Neural crest cell (in vitro differentiated cells): Measurements from ENCODE around the gene PYGB. TPM values are rescaled to one million over a fixed set of nuclear protein-coding genes. Genes with fewer than 3 reads are reported as not detected.

Source experiments
- DNase-seq: peaks from one replicate; pipeline ENCODE4 v3.0.0; 2021; ENCODE audit warnings: low read depth, mixed read lengths, low spot score
- H3K27ac Mint-ChIP-seq: one replicate; pipeline ENCODE4 v1.8.0; 2021; ENCODE audit warnings: mild to moderate bottlenecking, mixed read lengths; ENCODE audit not compliant: unreplicated experiment
- H3K27me3 Mint-ChIP-seq: 2 replicates; pipeline ENCODE4 v1.8.0; 2021; ENCODE audit warnings: low read depth, mild to moderate bottlenecking, mixed read lengths
- H3K36me3 Mint-ChIP-seq: 2 replicates; pipeline ENCODE4 v1.8.0; 2021; ENCODE audit warnings: low read depth, mild to moderate bottlenecking, mixed read lengths
- H3K4me1 Mint-ChIP-seq: 2 replicates; pipeline ENCODE4 v1.8.0; 2021; ENCODE audit warnings: mixed read lengths
- H3K4me3 Mint-ChIP-seq: one replicate; pipeline ENCODE4 v1.8.0; 2021; ENCODE audit warnings: mild to moderate bottlenecking, mixed read lengths
- H3K9me3 Mint-ChIP-seq: 2 replicates; pipeline ENCODE4 v1.8.0; 2021; ENCODE audit warnings: mixed read lengths
- total RNA-seq: library from RNA; stranded (reverse); gene quantifications from 2 replicates; pipeline ENCODE4 v1.2.1, GENCODE V29; 2021
- TF ChIP-seq, protein P1 (sequence below): fragments of 200-600 bp; sonication (generic); conservative IDR thresholded peaks from 2 replicates; pipeline ENCODE4 v1.5.0; 2021; ENCODE audit warnings: antibody characterized with exemption, mild to moderate bottlenecking

The PYGB gene
- total RNA-seq, 1 donor from 2014 or later: 77.1 TPM

DNA sequence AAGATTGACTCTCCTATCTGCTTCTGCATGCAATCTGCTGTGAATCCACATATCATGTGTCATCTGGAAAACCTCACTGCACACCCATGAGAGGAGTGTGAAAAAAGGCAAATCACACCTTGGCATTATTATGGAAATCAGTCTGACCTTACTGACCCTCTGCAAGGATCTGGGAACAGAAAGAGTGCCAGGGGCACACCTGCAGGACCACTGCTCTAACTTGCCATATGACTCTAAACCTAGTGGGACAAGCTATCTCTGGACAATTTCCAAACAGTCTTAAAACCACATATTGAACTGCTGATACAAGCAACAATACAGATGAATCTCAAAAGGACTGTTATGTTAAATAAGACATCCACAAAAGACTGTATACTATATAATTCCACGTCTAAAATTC, 92.5 kb downstream of the PYGB start:
- no peak overlapping the region for H3K4me3 Mint-ChIP-seq
- H3K27ac Mint-ChIP-seq: no peak overlapping the region
- peaks cover 5% of the 10 kb centered on the region for H3K4me1 Mint-ChIP-seq
- no peaks in the 10 kb centered on the region for H3K27me3 Mint-ChIP-seq
- TF ChIP-seq, protein P1, sequence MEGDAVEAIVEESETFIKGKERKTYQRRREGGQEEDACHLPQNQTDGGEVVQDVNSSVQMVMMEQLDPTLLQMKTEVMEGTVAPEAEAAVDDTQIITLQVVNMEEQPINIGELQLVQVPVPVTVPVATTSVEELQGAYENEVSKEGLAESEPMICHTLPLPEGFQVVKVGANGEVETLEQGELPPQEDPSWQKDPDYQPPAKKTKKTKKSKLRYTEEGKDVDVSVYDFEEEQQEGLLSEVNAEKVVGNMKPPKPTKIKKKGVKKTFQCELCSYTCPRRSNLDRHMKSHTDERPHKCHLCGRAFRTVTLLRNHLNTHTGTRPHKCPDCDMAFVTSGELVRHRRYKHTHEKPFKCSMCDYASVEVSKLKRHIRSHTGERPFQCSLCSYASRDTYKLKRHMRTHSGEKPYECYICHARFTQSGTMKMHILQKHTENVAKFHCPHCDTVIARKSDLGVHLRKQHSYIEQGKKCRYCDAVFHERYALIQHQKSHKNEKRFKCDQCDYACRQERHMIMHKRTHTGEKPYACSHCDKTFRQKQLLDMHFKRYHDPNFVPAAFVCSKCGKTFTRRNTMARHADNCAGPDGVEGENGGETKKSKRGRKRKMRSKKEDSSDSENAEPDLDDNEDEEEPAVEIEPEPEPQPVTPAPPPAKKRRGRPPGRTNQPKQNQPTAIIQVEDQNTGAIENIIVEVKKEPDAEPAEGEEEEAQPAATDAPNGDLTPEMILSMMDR: no peak
- H3K9me3 Mint-ChIP-seq: no peaks in the 10 kb centered on the region
- no peak for DNase-seq
- peaks cover 12% of the 10 kb centered on the region for H3K36me3 Mint-ChIP-seq

DNA sequence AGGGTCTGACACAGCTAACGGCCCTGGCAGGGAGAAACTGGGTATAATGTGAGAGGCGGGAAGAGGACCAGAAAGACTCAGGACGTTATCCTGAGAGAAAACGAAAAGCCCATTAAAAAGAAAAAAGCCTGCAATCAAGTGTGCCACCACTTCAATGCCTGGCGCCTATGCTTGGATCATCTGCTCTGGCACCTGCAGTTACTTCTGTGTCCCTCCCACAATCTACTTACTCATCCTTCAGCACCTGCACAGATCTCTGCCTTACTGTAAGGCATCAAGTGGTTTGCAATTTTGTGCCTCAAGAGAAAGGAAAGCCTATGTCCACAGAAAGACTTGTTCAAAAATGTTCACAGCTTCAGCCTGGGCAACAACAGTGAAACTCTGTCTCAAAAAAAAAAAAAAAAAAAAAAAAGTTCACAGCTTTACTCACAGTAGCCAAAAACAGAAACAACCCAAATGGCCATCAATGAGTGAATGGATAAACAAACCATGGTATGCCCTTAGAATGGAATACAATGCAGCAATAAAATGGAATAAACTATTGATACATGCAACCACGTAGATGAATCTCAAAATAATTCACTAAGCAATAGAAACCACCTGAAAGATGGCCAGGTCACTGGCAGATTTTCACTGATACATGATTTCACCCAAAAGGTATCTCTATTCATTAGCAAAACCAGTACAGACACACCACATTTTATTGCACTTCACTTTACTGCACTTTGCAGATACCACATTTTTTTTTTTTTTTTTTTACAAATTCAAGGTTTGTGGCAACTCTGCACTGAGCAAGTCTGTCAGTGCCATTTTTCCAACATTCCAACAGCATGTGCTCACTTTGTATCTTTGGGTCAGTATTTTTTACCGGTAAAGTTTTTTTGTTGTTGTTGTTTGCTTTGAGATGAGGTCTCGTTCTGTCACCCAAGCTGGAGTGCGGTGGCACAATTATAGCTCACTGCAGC, 94.1 kb downstream of the PYGB start:
- H3K27ac Mint-ChIP-seq: no peak overlapping the region
- H3K27me3 Mint-ChIP-seq: no peaks in the 10 kb centered on the region
- peaks cover 5% of the 10 kb centered on the region for H3K4me1 Mint-ChIP-seq
- H3K9me3 Mint-ChIP-seq: no peaks in the 10 kb centered on the region
- TF ChIP-seq, protein P1: no peak
- no peak overlapping the region for H3K4me3 Mint-ChIP-seq
- DNase-seq: no peak
- peaks cover 7% of the 10 kb centered on the region for H3K36me3 Mint-ChIP-seq

DNA sequence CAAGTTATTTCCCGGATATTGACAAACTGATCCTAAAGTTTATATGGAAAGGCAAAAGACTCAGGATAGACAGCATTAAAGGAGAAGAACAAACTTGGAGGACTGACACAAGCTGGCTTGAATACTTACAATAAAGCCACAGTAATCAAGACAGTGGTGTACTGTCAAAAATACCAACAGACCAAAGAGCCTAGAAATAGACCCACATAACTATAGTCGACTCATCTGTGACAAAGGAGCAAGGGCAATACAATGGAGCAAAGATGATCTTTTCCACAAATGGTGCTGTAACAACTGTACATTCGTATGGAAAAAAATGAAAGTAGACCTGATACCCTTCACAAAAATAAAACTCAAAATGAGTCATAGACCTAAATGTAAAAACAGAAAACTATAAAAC, 96.7 kb downstream of the PYGB start:
- Mint-ChIP-seq H3K4me1 (peaks cover 5% of the 10 kb centered on the region), H3K4me3 (no peak overlapping the region), H3K36me3 (peaks cover 7% of the 10 kb centered on the region), H3K27me3 (no peaks in the 10 kb centered on the region), H3K27ac (no peak overlapping the region), H3K9me3 (no peaks in the 10 kb centered on the region)
- DNase-seq: no peak
- TF ChIP-seq, protein P1: no peak

DNA sequence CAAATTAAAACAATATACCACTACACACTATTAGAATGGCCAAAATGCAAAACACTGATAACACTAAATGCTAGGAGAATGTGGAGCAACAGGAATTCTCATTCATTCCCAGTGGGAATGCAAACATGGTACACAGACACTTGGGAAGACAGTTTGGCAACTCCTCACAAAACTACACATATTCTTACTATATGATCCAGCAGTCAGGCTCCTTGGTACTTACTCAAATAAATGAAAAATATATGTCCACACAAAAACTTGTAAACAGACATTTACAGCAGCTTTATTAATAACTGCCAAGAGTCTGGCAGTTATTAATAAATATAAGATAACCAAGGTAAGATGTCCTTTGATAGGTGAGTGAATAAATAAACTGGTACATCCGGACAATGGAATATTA, 97.8 kb downstream of the PYGB start:
- Mint-ChIP-seq H3K9me3 (no peaks in the 10 kb centered on the region), H3K27ac (no peak overlapping the region), H3K36me3 (peaks cover 7% of the 10 kb centered on the region), H3K4me3 (no peak overlapping the region), H3K4me1 (peaks cover 5% of the 10 kb centered on the region), H3K27me3 (no peaks in the 10 kb centered on the region)
- no peak for DNase-seq
- TF ChIP-seq, protein P1: no peak

DNA sequence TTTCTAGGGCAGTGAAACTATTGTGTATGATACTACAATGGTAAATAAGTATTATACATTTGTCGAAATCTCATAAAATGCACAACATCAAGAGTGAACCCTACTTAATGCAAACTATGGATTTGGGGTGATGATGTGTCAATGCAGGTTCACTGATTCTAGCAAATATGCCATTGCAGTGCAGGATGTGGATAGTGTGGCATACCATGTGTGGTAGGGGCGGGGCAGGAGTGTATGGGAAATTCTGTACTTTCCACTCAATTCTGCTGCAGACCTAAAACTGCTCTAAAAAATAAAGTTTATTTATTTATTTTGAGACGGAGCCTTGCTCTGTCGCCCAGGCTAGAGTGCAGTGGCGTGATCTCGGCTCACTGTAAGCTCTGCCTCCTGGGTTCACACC, 98.5 kb downstream of the PYGB start:
- no peaks in the 10 kb centered on the region for H3K9me3 Mint-ChIP-seq
- H3K27ac Mint-ChIP-seq: no peak overlapping the region
- peaks cover 5% of the 10 kb centered on the region for H3K4me1 Mint-ChIP-seq
- TF ChIP-seq, protein P1: no peak
- peaks cover 7% of the 10 kb centered on the region for H3K36me3 Mint-ChIP-seq
- no peak for DNase-seq
- no peaks in the 10 kb centered on the region for H3K27me3 Mint-ChIP-seq
- H3K4me3 Mint-ChIP-seq: no peak overlapping the region

Other genes starting within 250 kb of the PYGB start
- 13.1 and 14.0 TPM in 2 replicates for gene ACSS1, start 189.9 kb upstream of the PYGB start, total RNA-seq
- gene VSX1, start 165.9 kb upstream of the PYGB start, total RNA-seq: 3.8 and 4.2 TPM in 2 replicates
- gene ENTPD6, start 52.4 kb upstream of the PYGB start, total RNA-seq: 70.0 and 73.4 TPM in 2 replicates
- gene ABHD12, start 142.8 kb downstream of the PYGB start, total RNA-seq: 51.3 and 51.6 TPM in 2 replicates
- gene GINS1, start 159.6 kb downstream of the PYGB start, total RNA-seq: 53.9 and 56.5 TPM in 2 replicates